Esophagus squamous epithelium (tissue), 5 donors: ENCODE measurements around the gene SH3RF2. TPM values are rescaled to one million over a fixed set of nuclear protein-coding genes. Genes with fewer than 3 reads are reported as not detected.

Experiments
- DNase-seq: peaks from one replicate; lab custom pipeline; 2025; lab: John Stamatoyannopoulos, UW
- H3K27ac ChIP-seq, 4 donors: fragments of 200-600 bp; sonication (generic); one replicate each; pipeline ENCODE4 v1.5.1; 2016 to 2019; ENCODE audit warnings: mild to moderate bottlenecking in 1 of 4
- H3K27me3 ChIP-seq, 4 donors: fragments of 200-600 bp; sonication (generic); 1 replicate in 3 of 4; 2 replicates in 1 of 4; pipeline versions ENCODE4 v1.5.1 to v1.6.0; 2017 to 2021; ENCODE audit warnings: antibody characterized with exemption in 1 of 4
- H3K36me3 ChIP-seq, 3 donors: fragments of 200-600 bp; sonication (generic); one replicate each; pipeline ENCODE4 v1.5.1; 2016 to 2019
- H3K4me1 ChIP-seq, 3 donors: fragments of 200-600 bp; sonication (generic); one replicate each; pipeline ENCODE4 v1.5.1; 2017 to 2019
- H3K4me3 ChIP-seq, 4 donors: fragments of 200-600 bp; sonication (generic); 1 replicate in 3 of 4; 2 replicates in 1 of 4; pipeline ENCODE4 v1.5.1; 2016 to 2019; ENCODE audit warnings: mild to moderate bottlenecking in 2 of 4, moderate library complexity in 1 of 4
- H3K9me3 ChIP-seq, 3 donors: fragments of 200-600 bp; sonication (generic); one replicate each; pipeline ENCODE4 v1.5.1; 2016 to 2019
- CTCF ChIP-seq, 6 experiments: fragments of 450-650 bp in 4 of 6; fragments of 200-600 bp in 2 of 6; sonication (generic) in 2 of 6; IDR thresholded peaks; one replicate each; pipeline ENCODE4 v1.5.1; 2016 to 2019; ENCODE audit warnings: antibody characterized with exemption in 6 of 6, mild to moderate bottlenecking in 4 of 6, moderate library complexity in 4 of 6
- POLR2A ChIP-seq, 4 donors: fragments of 450-650 bp; IDR thresholded peaks; one replicate each; pipeline ENCODE4 v1.6.1; 2017; ENCODE audit warnings: antibody characterized with exemption in 4 of 4, mild to moderate bottlenecking in 4 of 4, moderate library complexity in 3 of 4
- WGBS, 2 donors: methylation state at CpG; one replicate each; pipeline ENCODE4 v1.1.5; 2018; 5-methylcytosine and 5-hydroxymethylcytosine counted together
- intact Hi-C: fragments of 100-400 bp; cut with DNase I; formaldehyde crosslinking; loops from one replicate; pipeline ENCODE4 v1.15.0; 2022
- total RNA-seq, 4 donors: library from RNA; depleted of rRNA; stranded (reverse); fragments of >200 nt; gene quantifications; one replicate each; pipeline ENCODE4 v1.1.0, GENCODE V29; 2016
- donor health status: DM: yes; HTN: yes; CAD: no.

SH3RF2 gene
- total RNA-seq, 4 donors from 2014 or later, result 33.4 to 63.1 (median 59.1) TPM

GRCh38 chr5:146084376-146084775 lies 148.0 kb downstream of the SH3RF2 start:
- Histone ChIP-seq H3K4me3 (no peak overlapping the region), H3K27me3 (no peaks in the 10 kb centered on the region), H3K9me3 (no peaks in the 10 kb centered on the region), H3K4me1 (no peaks in the 10 kb centered on the region), H3K36me3 (no peaks in the 10 kb centered on the region), H3K27ac (no peak overlapping the region)
- intact Hi-C loops, result no loop called here
- 86 to 89% methylated on average over 4 of the region's 4 CpGs for WGBS, 2 donors
- no peak for DNase-seq
- TF ChIP-seq POLR2A (IDR thresholded peaks at IDR 0.05) (no peak), CTCF (IDR thresholded peaks at IDR 0.05) (no peak)

GRCh38 chr5:146088098-146088497 lies 151.7 kb downstream of the SH3RF2 start:
- Histone ChIP-seq H3K9me3 (no peaks in the 10 kb centered on the region), H3K27me3 (no peaks in the 10 kb centered on the region), H3K4me3 (no peak overlapping the region), H3K36me3 (no peaks in the 10 kb centered on the region), H3K27ac (no peak overlapping the region), H3K4me1 (no peaks in the 10 kb centered on the region)
- 90 to 94% methylated on average over 3 of the region's 3 CpGs for WGBS, 2 donors
- DNase-seq, result no peak
- TF ChIP-seq CTCF (IDR thresholded peaks at IDR 0.05), result no peak
- TF ChIP-seq POLR2A (IDR thresholded peaks at IDR 0.05), result no peak
- intact Hi-C loops, result no loop called here

GRCh38 chr5:146089287-146089686 lies 152.9 kb downstream of the SH3RF2 start:
- intact Hi-C loops, result no loop called here

GRCh38 chr5:146091881-146092280 lies 155.5 kb downstream of the SH3RF2 start:
- H3K4me1 ChIP-seq, result no peaks in the 10 kb centered on the region
- H3K9me3 ChIP-seq, result no peaks in the 10 kb centered on the region
- H3K36me3 ChIP-seq, result no peaks in the 10 kb centered on the region
- DNase-seq, result no peak
- 59 to 78% methylated on average over 3 of the region's 3 CpGs for WGBS, 2 donors
- H3K4me3 ChIP-seq, result no peak overlapping the region
- no peaks in the 10 kb centered on the region for H3K27me3 ChIP-seq
- intact Hi-C loops, result no loop called here
- no peak for TF ChIP-seq CTCF (IDR thresholded peaks at IDR 0.05)
- no peak for TF ChIP-seq POLR2A (IDR thresholded peaks at IDR 0.05)
- no peak overlapping the region for H3K27ac ChIP-seq

More at GRCh38 chr5:146089287-146089686, 152.9 kb downstream of the SH3RF2 start:
- no peak overlapping the region for H3K4me3 ChIP-seq
- no peak for TF ChIP-seq POLR2A (IDR thresholded peaks at IDR 0.05)
- TF ChIP-seq CTCF (IDR thresholded peaks at IDR 0.05), result no peak
- H3K36me3 ChIP-seq, result no peaks in the 10 kb centered on the region
- no peak for DNase-seq
- H3K27ac ChIP-seq, result no peak overlapping the region
- no peaks in the 10 kb centered on the region for H3K4me1 ChIP-seq
- H3K27me3 ChIP-seq, result no peaks in the 10 kb centered on the region
- H3K9me3 ChIP-seq, result no peaks in the 10 kb centered on the region

GRCh38 chr5:146098047-146098446 lies 161.7 kb downstream of the SH3RF2 start:
- H3K27ac ChIP-seq, result no peak overlapping the region
- no peaks in the 10 kb centered on the region for H3K36me3 ChIP-seq
- H3K4me3 ChIP-seq, result no peak overlapping the region
- 88 to 94% methylated on average over 3 to 6 of the region's 6 CpGs for WGBS, 2 donors
- intact Hi-C loops, result no loop called here
- H3K27me3 ChIP-seq, result no peaks in the 10 kb centered on the region
- TF ChIP-seq CTCF (IDR thresholded peaks at IDR 0.05) (no peak), POLR2A (IDR thresholded peaks at IDR 0.05) (no peak)
- H3K4me1 ChIP-seq, result no peaks in the 10 kb centered on the region
- H3K9me3 ChIP-seq, result no peaks in the 10 kb centered on the region
- no peak for DNase-seq
